ENCODE data around the gene GATM. TPM values are rescaled to one million over a fixed set of nuclear protein-coding genes. Genes with fewer than 3 reads are reported as not detected.

GATM gene
- total RNA-seq, 1 donor from 2014 or later: 0.65 TPM

GRCh38 chr15:45355860-45356259 is 22.5 kb downstream of the GATM start:
- Mint-ChIP-seq H3K4me3 (no peak overlapping the region), H3K27ac (no peak overlapping the region), H3K9me3 (no peaks in the 10 kb centered on the region), H3K4me1 (no peaks in the 10 kb centered on the region), H3K36me3 (ENCODE audit: low read depth) (no peaks in the 10 kb centered on the region), H3K27me3 (peaks cover 14% of the 10 kb centered on the region)
- intact Hi-C loops (cut with micrococcal nuclease): no loop called here
- DNase-seq: no peak

- Mint-ChIP-seq H3K4me1 (no peaks in the 10 kb centered on the region), H3K27me3 (peaks cover 16% of the 10 kb centered on the region), H3K4me3 (no peak overlapping the region), H3K36me3 (ENCODE audit: low read depth) (no peaks in the 10 kb centered on the region), H3K9me3 (no peaks in the 10 kb centered on the region), H3K27ac (no peak overlapping the region)
- DNase-seq: no peak
- intact Hi-C loops (cut with micrococcal nuclease): no loop called here
These were observed 23.6 kb downstream of the GATM start for GRCh38 chr15:45354711-45355110.

DNA sequence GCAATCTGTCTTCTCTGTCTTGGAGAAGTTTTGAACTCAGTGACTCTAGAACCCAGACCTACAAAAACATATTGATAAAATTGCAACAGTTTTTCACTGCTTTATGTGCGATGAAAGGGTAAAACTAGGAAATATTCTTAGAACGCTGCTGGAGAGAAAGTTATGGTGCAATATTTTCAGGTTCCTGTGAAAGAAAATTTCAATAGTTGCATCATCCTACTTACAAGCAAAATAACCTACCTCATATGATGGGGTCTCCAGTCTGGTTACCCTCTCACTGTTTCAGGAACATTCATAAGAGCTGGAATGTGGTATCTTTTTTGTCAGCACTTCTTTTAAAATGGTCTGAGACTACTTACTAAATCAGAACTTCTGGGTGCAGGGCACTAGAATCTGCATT is 27.1 kb downstream of the GATM start:
- intact Hi-C loops (cut with micrococcal nuclease): no loop called here
- H3K27me3 Mint-ChIP-seq: peaks cover 38% of the 10 kb centered on the region
- H3K4me3 Mint-ChIP-seq: no peak overlapping the region
- H3K27ac Mint-ChIP-seq: no peak overlapping the region
- H3K9me3 Mint-ChIP-seq: no peaks in the 10 kb centered on the region
- H3K4me1 Mint-ChIP-seq: no peaks in the 10 kb centered on the region
- no peak for DNase-seq
- no peaks in the 10 kb centered on the region for H3K36me3 Mint-ChIP-seq (ENCODE audit: low read depth)

GRCh38 chr15:45349623-45350022 is 28.7 kb downstream of the GATM start:
- no peak overlapping the region for H3K27ac Mint-ChIP-seq
- no peak for DNase-seq
- H3K4me3 Mint-ChIP-seq: no peak overlapping the region
- no peaks in the 10 kb centered on the region for H3K9me3 Mint-ChIP-seq
- H3K36me3 Mint-ChIP-seq (ENCODE audit: low read depth): no peaks in the 10 kb centered on the region
- no peaks in the 10 kb centered on the region for H3K4me1 Mint-ChIP-seq
- peaks cover 40% of the 10 kb centered on the region for H3K27me3 Mint-ChIP-seq
- intact Hi-C loops (cut with micrococcal nuclease): no loop called here

DNA sequence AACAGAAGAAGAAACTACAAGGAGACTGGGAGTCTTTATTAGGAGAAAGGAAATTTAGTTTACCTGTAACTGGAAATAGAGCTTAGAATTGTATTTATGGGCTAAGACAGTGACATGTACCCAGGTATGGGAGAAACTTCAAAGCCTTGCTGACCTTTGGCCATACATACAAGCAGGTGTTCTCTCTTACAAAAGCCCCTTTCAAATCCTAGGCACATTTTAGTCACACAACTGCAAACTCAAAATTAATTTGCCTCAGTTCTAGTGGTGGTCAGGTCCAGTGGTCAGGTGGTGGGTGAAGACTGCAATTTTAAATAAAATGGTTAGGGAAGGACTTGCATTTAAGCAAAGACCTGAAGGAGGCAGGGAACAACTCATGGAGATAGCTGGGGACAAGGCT is 30.4 kb downstream of the GATM start:
- Mint-ChIP-seq H3K27me3 (peaks cover 39% of the 10 kb centered on the region), H3K4me3 (no peak overlapping the region), H3K9me3 (no peaks in the 10 kb centered on the region), H3K27ac (no peak overlapping the region), H3K36me3 (ENCODE audit: low read depth) (no peaks in the 10 kb centered on the region), H3K4me1 (no peaks in the 10 kb centered on the region)
- DNase-seq: no peak
- intact Hi-C loops (cut with micrococcal nuclease): no loop called here

DNA sequence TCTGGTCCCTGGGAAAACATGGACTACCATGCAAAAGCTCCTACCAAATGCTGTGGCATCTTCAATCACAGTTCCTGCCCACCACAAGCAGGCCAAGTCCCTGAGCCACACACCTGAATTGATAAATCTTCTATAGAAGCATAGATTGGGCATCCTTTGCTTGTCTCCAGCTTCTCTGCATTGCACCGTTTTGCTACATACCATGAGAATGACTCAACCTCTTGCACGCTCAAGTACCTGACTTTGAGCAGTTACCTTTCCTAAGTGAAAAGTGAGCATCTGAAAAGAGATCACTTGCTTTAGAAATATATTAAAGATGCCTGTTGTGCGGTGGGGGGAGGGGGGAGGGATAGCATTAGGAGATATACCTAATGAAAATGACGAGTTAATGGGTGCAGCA is 31.3 kb downstream of the GATM start:
- Mint-ChIP-seq H3K27me3 (peaks cover 33% of the 10 kb centered on the region), H3K4me3 (no peak overlapping the region), H3K4me1 (no peaks in the 10 kb centered on the region), H3K36me3 (ENCODE audit: low read depth) (no peaks in the 10 kb centered on the region), H3K27ac (no peak overlapping the region), H3K9me3 (no peaks in the 10 kb centered on the region)
- intact Hi-C loops (cut with micrococcal nuclease): no loop called here
- no peak for DNase-seq

DNA sequence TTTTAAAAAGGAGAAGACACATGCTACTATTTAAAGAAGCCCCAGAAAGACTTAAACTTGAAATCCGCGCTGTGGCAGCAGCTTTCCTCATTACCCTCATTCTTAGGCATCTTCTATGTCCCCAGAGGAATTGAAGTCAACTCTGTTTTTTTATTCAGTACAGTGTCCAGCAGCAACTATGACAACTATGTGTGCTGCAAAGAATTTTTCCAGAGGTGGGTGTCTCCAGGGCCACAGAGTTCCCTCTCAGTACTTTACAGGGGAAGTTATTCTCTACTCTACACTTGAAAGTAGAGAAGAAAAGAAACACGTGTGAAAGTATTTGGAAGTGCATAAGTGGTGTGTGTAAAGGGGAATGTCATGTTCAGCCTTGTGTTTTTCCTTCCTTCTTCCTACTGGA is 32.0 kb downstream of the GATM start:
- Mint-ChIP-seq H3K4me1 (no peaks in the 10 kb centered on the region), H3K4me3 (no peak overlapping the region), H3K27me3 (peaks cover 32% of the 10 kb centered on the region), H3K27ac (no peak overlapping the region), H3K9me3 (no peaks in the 10 kb centered on the region), H3K36me3 (ENCODE audit: low read depth) (no peaks in the 10 kb centered on the region)
- DNase-seq: no peak
- intact Hi-C loops (cut with micrococcal nuclease): no loop called here

GRCh38 chr15:45343258-45343860 is 35.0 kb downstream of the GATM start:
- H3K4me3 Mint-ChIP-seq: no peak overlapping the region
- intact Hi-C loops (cut with micrococcal nuclease): no loop called here

GRCh38 chr15:45341790-45342189 is 36.6 kb downstream of the GATM start:
- peaks cover 9% of the 10 kb centered on the region for H3K27me3 Mint-ChIP-seq
- DNase-seq: no peak
- H3K27ac Mint-ChIP-seq: no peak overlapping the region
- no peak overlapping the region for H3K4me3 Mint-ChIP-seq
- H3K36me3 Mint-ChIP-seq (ENCODE audit: low read depth): no peaks in the 10 kb centered on the region
- no peaks in the 10 kb centered on the region for H3K9me3 Mint-ChIP-seq
- H3K4me1 Mint-ChIP-seq: no peaks in the 10 kb centered on the region
- intact Hi-C loops (cut with micrococcal nuclease): no loop called here

More at GRCh38 chr15:45343258-45343860, 35.0 kb downstream of the GATM start:
- H3K4me1 Mint-ChIP-seq: no peaks in the 10 kb centered on the region
- H3K36me3 Mint-ChIP-seq (ENCODE audit: low read depth): no peaks in the 10 kb centered on the region
- H3K27me3 Mint-ChIP-seq: peaks cover 20% of the 10 kb centered on the region
- DNase-seq: no peak
- no peaks in the 10 kb centered on the region for H3K9me3 Mint-ChIP-seq
- H3K27ac Mint-ChIP-seq: no peak overlapping the region

- intact Hi-C loops (cut with micrococcal nuclease): no loop called here
- Mint-ChIP-seq H3K27ac (no peak overlapping the region), H3K4me1 (no peaks in the 10 kb centered on the region), H3K36me3 (ENCODE audit: low read depth) (no peaks in the 10 kb centered on the region), H3K9me3 (no peaks in the 10 kb centered on the region), H3K4me3 (no peak overlapping the region), H3K27me3 (peaks cover 3% of the 10 kb centered on the region)
- no peak for DNase-seq
These were observed 37.9 kb downstream of the GATM start for GRCh38 chr15:45340429-45340828.

- DNase-seq: no peak
- intact Hi-C loops (cut with micrococcal nuclease): no loop called here
- Mint-ChIP-seq H3K4me1 (no peaks in the 10 kb centered on the region), H3K9me3 (no peaks in the 10 kb centered on the region), H3K4me3 (no peak overlapping the region), H3K27me3 (peaks cover 2% of the 10 kb centered on the region), H3K27ac (no peak overlapping the region), H3K36me3 (ENCODE audit: low read depth) (no peaks in the 10 kb centered on the region)
These were observed 39.9 kb downstream of the GATM start for GRCh38 chr15:45338417-45338816.

GRCh38 chr15:45337224-45337623 is 41.1 kb downstream of the GATM start:
- Mint-ChIP-seq H3K4me3 (no peak overlapping the region), H3K27me3 (peaks cover 9% of the 10 kb centered on the region), H3K27ac (no peak overlapping the region), H3K36me3 (ENCODE audit: low read depth) (no peaks in the 10 kb centered on the region), H3K4me1 (no peaks in the 10 kb centered on the region), H3K9me3 (no peaks in the 10 kb centered on the region)
- no peak for DNase-seq
- intact Hi-C loops (cut with micrococcal nuclease): no loop called here

DNA sequence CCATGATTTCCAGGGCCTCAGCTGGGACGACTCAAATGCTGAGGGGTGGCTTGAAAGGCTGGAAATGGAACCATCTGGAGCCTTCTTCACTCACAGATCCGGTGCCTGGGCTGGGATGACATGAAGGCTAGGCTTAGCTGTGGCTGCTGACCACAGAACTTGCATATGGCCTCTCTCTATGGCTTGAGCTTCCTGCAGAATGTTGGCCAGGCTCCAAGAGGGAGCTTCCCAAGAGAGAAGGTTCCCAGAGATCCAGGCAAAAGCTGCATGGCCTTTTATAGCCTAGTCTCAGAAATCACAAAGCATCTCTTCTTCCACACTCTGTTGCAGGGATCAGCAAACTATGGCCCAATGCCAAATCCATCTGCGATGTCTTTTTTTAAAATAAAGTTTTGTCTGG is 44.8 kb downstream of the GATM start:
- intact Hi-C loops (cut with micrococcal nuclease): no loop called here
- no peak for DNase-seq
- Mint-ChIP-seq H3K4me3 (no peak overlapping the region), H3K27me3 (peaks cover 12% of the 10 kb centered on the region), H3K27ac (no peak overlapping the region), H3K9me3 (no peaks in the 10 kb centered on the region), H3K36me3 (ENCODE audit: low read depth) (no peaks in the 10 kb centered on the region), H3K4me1 (no peaks in the 10 kb centered on the region)

DNA sequence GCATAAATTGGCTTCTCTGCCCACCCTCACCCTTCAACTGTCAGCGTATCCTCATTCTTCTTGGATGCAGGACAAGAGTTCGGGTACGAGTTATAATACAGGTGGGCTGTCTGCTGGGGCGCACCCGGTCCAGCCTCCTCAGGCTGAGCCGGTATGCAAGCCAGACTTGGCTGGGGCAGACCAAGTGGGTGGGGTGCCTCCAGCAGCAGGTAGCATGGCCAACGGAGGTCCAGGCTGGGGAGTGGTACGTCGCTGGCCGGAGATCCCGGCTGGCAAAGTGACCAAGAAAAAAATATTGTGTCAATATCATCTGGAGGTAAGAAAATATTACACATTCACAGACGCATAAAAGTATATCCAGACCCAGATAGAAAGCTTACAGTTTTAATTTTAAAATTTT is 45.6 kb downstream of the GATM start:
- Mint-ChIP-seq H3K36me3 (ENCODE audit: low read depth) (no peaks in the 10 kb centered on the region), H3K4me1 (no peaks in the 10 kb centered on the region), H3K4me3 (no peak overlapping the region), H3K9me3 (no peaks in the 10 kb centered on the region), H3K27ac (no peak overlapping the region), H3K27me3 (peaks cover 13% of the 10 kb centered on the region)
- intact Hi-C loops (cut with micrococcal nuclease): no loop called here
- no peak for DNase-seq

DNA sequence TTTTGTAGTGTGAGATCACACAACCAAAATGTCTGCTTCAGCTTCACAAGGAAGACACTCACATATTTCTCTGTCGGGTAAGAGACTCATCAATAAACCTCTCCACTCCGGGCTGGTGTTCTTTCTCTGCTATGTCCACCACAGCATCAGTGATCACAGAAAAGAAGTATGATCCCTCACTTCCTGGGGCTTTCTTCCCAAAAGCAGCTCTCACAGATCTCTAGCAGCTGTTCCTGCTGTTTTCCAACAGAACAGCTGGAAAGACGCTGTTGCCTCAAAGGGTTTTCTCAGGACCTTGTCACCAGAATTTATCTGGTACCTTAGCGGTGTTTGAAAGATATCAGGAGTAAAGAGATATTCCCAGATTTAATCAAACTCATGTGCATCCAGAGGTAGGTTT is 46.4 kb downstream of the GATM start:
- DNase-seq: no peak
- Mint-ChIP-seq H3K4me3 (no peak overlapping the region), H3K27me3 (peaks cover 14% of the 10 kb centered on the region), H3K4me1 (no peaks in the 10 kb centered on the region), H3K27ac (no peak overlapping the region), H3K36me3 (ENCODE audit: low read depth) (no peaks in the 10 kb centered on the region), H3K9me3 (no peaks in the 10 kb centered on the region)
- intact Hi-C loops (cut with micrococcal nuclease): no loop called here

Measured in activated CD4-positive, alpha-beta T cell treated with anti-CD3 and anti-CD28 coated beads, Interleukin-2, amount 10 ng/mL, durations not matched to agents 24 days and 14 days (primary cell).